HEK293 (cell line): ENCODE measurements around the gene MLXIPL.
A peak's percentile ranks its signal among the peaks of the same experiment; 100 is the strongest.

ENCODE experiments used
- CTCF ChIA-PET: fragments of 350-600 bp; formaldehyde crosslinking; extraction: SDS; loops from one replicate; lab custom pipeline; 2021; ENCODE audit warnings: antibody characterized with exemption; lab: Yijun Ruan, JAX
- POLR2A ChIA-PET: fragments of 300-600 bp; formaldehyde crosslinking; extraction: SDS; loops from one replicate; lab custom pipeline; 2020; ENCODE audit warnings: antibody characterized with exemption, inconsistent platforms; lab: Yijun Ruan, JAX
- H3K27ac ChIP-seq: fragments of 200-500 bp; sonication (Bioruptor generic); 2 replicates; pipeline ENCODE4 v1.5.1; 2014; ENCODE audit warnings: low read depth, low read length, control low read depth, inconsistent platforms; ENCODE audit errors: extremely low read depth
- H3K36me3 ChIP-seq, 2 experiments: fragments of 200-500 bp in 1 of 2; sonication (Bioruptor generic) in 1 of 2; 1 replicate in 1 of 2; 2 replicates in 1 of 2; pipeline ENCODE4 v1.5.1; 2014 to 2017; ENCODE audit warnings: inconsistent platforms in 2 of 2, low read length in 2 of 2; ENCODE audit not compliant: control insufficient read depth in 2 of 2, insufficient read depth in 1 of 2
- H3K4me1 ChIP-seq: fragments of 200-500 bp; sonication (Bioruptor generic); 2 replicates; pipeline ENCODE4 v1.5.1; 2014; ENCODE audit warnings: mild to moderate bottlenecking, low read length, inconsistent platforms; ENCODE audit not compliant: control insufficient read depth, insufficient read depth
- H3K4me3 ChIP-seq: 2 replicates; pipeline ENCODE4 v1.5.1; 2011; ENCODE audit warnings: low read depth, mild to moderate bottlenecking, control low read depth, low read length, moderate library complexity
- H3K9me3 ChIP-seq: fragments of 200-500 bp; sonication (Bioruptor generic); 2 replicates; pipeline ENCODE4 v1.5.1; 2014; ENCODE audit warnings: low read depth, low read length, inconsistent platforms; ENCODE audit not compliant: control insufficient read depth, insufficient read depth
- ATF2 ChIP-seq: fragments of 450-650 bp; formaldehyde crosslinking; IDR thresholded peaks from 2 replicates; pipeline ENCODE4 v1.5.1; 2016; ENCODE audit warnings: missing biosample characterization, missing genetic modification characterization, low read depth
- GLI2 ChIP-seq: fragments of 450-650 bp; formaldehyde crosslinking; IDR thresholded peaks from 2 replicates; pipeline ENCODE4; 2017; ENCODE audit warnings: missing biosample characterization, missing genetic modification characterization, low read depth, borderline replicate concordance
- HOXD13 ChIP-seq: sonication (generic); formaldehyde crosslinking; IDR thresholded peaks from 2 replicates; pipeline ENCODE4 v1.8.0; 2022; ENCODE audit warnings: missing genetic modification reagents, borderline replicate concordance
- PATZ1 ChIP-seq: fragments of 450-650 bp; formaldehyde crosslinking; IDR thresholded peaks from 2 replicates; pipeline ENCODE4 v1.5.1; 2016; ENCODE audit warnings: missing biosample characterization, missing genetic modification characterization
- PRDM1 ChIP-seq: fragments of 450-650 bp; formaldehyde crosslinking; IDR thresholded peaks from 2 replicates; pipeline ENCODE4; 2016; ENCODE audit warnings: missing biosample characterization, missing genetic modification characterization
- PRDM10 ChIP-seq: fragments of 450-650 bp; formaldehyde crosslinking; IDR thresholded peaks from 2 replicates; pipeline ENCODE4 v1.5.1; 2016; ENCODE audit warnings: missing biosample characterization, missing genetic modification characterization
- PRDM2 ChIP-seq: fragments of 450-650 bp; formaldehyde crosslinking; IDR thresholded peaks from 2 replicates; pipeline ENCODE4 v1.5.1; 2016; ENCODE audit warnings: missing biosample characterization, missing genetic modification characterization, borderline replicate concordance
- ZFP41 ChIP-seq: fragments of 450-650 bp; formaldehyde crosslinking; IDR thresholded peaks from 2 replicates; pipeline ENCODE4 v1.5.1; 2016; ENCODE audit warnings: missing biosample characterization, missing genetic modification characterization, borderline replicate concordance
- ZIC2 ChIP-seq: fragments of 450-650 bp; formaldehyde crosslinking; IDR thresholded peaks from 2 replicates; pipeline ENCODE4 v1.5.1; 2016; ENCODE audit warnings: missing biosample characterization, missing genetic modification characterization
- ZNF148 ChIP-seq: fragments of 450-650 bp; formaldehyde crosslinking; IDR thresholded peaks from 2 replicates; pipeline ENCODE4 v1.5.0; 2017; ENCODE audit warnings: missing biosample characterization, missing genetic modification characterization, borderline replicate concordance
- ZNF18 ChIP-seq: fragments of 450-650 bp; formaldehyde crosslinking; IDR thresholded peaks from 2 replicates; pipeline ENCODE4 v1.5.1; 2016; ENCODE audit warnings: missing biosample characterization, missing genetic modification characterization
- ZNF214 ChIP-seq: fragments of 450-650 bp; formaldehyde crosslinking; IDR thresholded peaks from 2 replicates; pipeline ENCODE4 v1.5.1; 2017; ENCODE audit warnings: missing biosample characterization, mild to moderate bottlenecking, missing genetic modification characterization, borderline replicate concordance
- ZNF24 ChIP-seq: fragments of 450-650 bp; formaldehyde crosslinking; IDR thresholded peaks from 2 replicates; pipeline ENCODE4 v1.5.1; 2016; ENCODE audit warnings: missing biosample characterization, missing genetic modification characterization
- ZNF433 ChIP-seq: fragments of 450-650 bp; formaldehyde crosslinking; IDR thresholded peaks from 2 replicates; pipeline ENCODE4 v1.5.1; 2016; ENCODE audit warnings: missing biosample characterization, missing genetic modification characterization, low read depth
- ZNF585B ChIP-seq: fragments of 450-650 bp; formaldehyde crosslinking; IDR thresholded peaks from 2 replicates; pipeline ENCODE4 v1.5.1; 2016; ENCODE audit warnings: missing biosample characterization, missing genetic modification characterization
- ZNF654 ChIP-seq: fragments of 450-650 bp; formaldehyde crosslinking; IDR thresholded peaks from 2 replicates; pipeline ENCODE4 v1.5.1; 2016; ENCODE audit warnings: low read depth, missing biosample characterization, missing genetic modification characterization
- ZNF76 ChIP-seq: fragments of 450-650 bp; formaldehyde crosslinking; IDR thresholded peaks from 2 replicates; pipeline ENCODE4; 2016; ENCODE audit warnings: low read depth, missing biosample characterization, missing genetic modification characterization, borderline replicate concordance
- ZNF843 ChIP-seq: fragments of 450-650 bp; formaldehyde crosslinking; IDR thresholded peaks from 2 replicates; pipeline ENCODE4 v1.5.1; 2016; ENCODE audit warnings: missing biosample characterization, missing genetic modification characterization

MLXIPL gene

GRCh38 chr7:73644688-73645286, 20.5 kb upstream of the MLXIPL start (continued):
- TF ChIP-seq PRDM10 (tag by site-specific recombination), result 0 out of 2 replicates have a peak, but pooled peaks have one; percentile 11
- TF ChIP-seq ZIC2 (tag by site-specific recombination), result peak; percentile 66
- TF ChIP-seq ZNF148, result no peak
- no peak for TF ChIP-seq ZNF843 (tag by site-specific recombination)
- TF ChIP-seq ATF2 (tag by site-specific recombination), result peak; percentile 50; the same call in 1 of the 2 replicates
- peak; percentile 35; the same call in 1 of the 2 replicates for TF ChIP-seq PATZ1 (tag by site-specific recombination)
- TF ChIP-seq ZNF76, result 0 out of 2 replicates have a peak, but pooled peaks have one; percentile 42
- no peak for TF ChIP-seq ZNF214 (tag by site-specific recombination)
- TF ChIP-seq GLI2 (tag by site-specific recombination), result no peak
- no peak for TF ChIP-seq ZNF654

GRCh38 chr7:73642834-73643233, 18.5 kb upstream of the MLXIPL start:
- Histone ChIP-seq H3K4me1 (no peaks in the 10 kb centered on the region), H3K9me3 (no peaks in the 10 kb centered on the region), H3K4me3 (no peak overlapping the region), H3K36me3 (no peaks in the 10 kb centered on the region), H3K27ac (no peak overlapping the region)
- ChIA-PET POLR2A (no interaction called here), CTCF (interaction anchor here (0.8 kb wide), 1 partner anchor 36 kb away, joined by 3 read pairs; no protein-coding TSS in a partner anchor)
- TF ChIP-seq ZNF585B (no peak), ZNF18 (tag by site-specific recombination) (no peak), ZNF433 (tag by site-specific recombination) (no peak), HOXD13 (CRISPR knock-in tag) (no peak), ZNF24 (tag by site-specific recombination) (no peak), PRDM2 (tag by site-specific recombination) (no peak), ZFP41 (tag by site-specific recombination) (no peak), PRDM1 (tag by site-specific recombination) (no peak)
